GM23338 (cell line): ENCODE results near the gene NUP43.
"Not testable (repeated sequence)": the region's sequence is repeated elsewhere in the genome, so short reads cannot be mapped to it uniquely, and the experiment has no call there.

Experiments used
- EZH2 ChIP-seq: fragments of 200-600 bp; sonication (generic); IDR thresholded peaks from one replicate; pipeline ENCODE4 v1.8.0; 2017; ENCODE audit warnings: antibody characterized with exemption, mild to moderate bottlenecking, low read depth; ENCODE audit not compliant: unreplicated experiment
- POLR2AphosphoS5 ChIP-seq: IDR thresholded peaks from 2 replicates; pipeline ENCODE4 v1.6.1; 2016; ENCODE audit warnings: antibody characterized with exemption, low read depth
- REST ChIP-seq: IDR thresholded peaks from one replicate; pipeline ENCODE4 v1.6.1; 2018; ENCODE audit warnings: antibody characterized with exemption; ENCODE audit not compliant: unreplicated experiment
- TF ChIP-seq, protein P1 (sequence below), 2 experiments: fragments of 200-600 bp in 1 of 2; sonication (generic) in 1 of 2; conservative IDR thresholded peaks; 2 replicates each; pipeline versions ENCODE4 v1.5.1 to v1.6.1; 2016 to 2017; ENCODE audit warnings: antibody characterized with exemption in 2 of 2, low read depth in 2 of 2, mild to moderate bottlenecking in 2 of 2, moderate library complexity in 1 of 2
- TF ChIP-seq, protein P2 (sequence below): IDR thresholded peaks from 2 replicates; pipeline ENCODE4 v1.6.1; 2016; ENCODE audit warnings: antibody characterized with exemption

DNA sequence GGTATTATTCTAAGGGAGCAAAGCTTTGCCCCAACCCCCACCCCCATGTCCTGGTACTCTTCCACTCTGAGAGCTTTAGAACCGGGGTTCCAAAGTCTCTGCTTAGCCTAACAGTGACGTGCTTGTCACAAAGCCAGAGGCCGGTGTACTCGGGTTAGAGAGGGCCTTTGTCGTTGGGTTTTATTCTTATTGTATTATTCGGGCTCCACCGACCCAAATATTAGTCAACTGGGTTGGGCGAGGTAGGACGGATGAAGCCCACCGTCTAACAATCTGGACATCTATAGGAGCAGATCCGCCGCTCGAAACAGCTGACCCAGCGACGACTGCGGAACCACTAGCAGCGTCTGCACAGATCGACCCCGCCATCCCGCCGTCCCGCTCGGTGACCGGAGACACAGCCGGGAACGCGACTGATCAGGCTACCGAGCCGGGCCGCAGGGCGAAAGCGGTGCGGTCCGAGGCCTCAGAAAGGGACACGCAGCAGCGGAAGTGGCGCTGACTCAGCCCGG lies 2.8 kb upstream of the NUP43 start:
- TF ChIP-seq, protein P1, sequence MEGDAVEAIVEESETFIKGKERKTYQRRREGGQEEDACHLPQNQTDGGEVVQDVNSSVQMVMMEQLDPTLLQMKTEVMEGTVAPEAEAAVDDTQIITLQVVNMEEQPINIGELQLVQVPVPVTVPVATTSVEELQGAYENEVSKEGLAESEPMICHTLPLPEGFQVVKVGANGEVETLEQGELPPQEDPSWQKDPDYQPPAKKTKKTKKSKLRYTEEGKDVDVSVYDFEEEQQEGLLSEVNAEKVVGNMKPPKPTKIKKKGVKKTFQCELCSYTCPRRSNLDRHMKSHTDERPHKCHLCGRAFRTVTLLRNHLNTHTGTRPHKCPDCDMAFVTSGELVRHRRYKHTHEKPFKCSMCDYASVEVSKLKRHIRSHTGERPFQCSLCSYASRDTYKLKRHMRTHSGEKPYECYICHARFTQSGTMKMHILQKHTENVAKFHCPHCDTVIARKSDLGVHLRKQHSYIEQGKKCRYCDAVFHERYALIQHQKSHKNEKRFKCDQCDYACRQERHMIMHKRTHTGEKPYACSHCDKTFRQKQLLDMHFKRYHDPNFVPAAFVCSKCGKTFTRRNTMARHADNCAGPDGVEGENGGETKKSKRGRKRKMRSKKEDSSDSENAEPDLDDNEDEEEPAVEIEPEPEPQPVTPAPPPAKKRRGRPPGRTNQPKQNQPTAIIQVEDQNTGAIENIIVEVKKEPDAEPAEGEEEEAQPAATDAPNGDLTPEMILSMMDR (conservative IDR thresholded peaks at IDR 0.05; ENCODE audit: low read depth in 2 of 2): not testable (repeated sequence)
- not testable (repeated sequence) for TF ChIP-seq POLR2AphosphoS5, EZH2, REST
- TF ChIP-seq, protein P2, sequence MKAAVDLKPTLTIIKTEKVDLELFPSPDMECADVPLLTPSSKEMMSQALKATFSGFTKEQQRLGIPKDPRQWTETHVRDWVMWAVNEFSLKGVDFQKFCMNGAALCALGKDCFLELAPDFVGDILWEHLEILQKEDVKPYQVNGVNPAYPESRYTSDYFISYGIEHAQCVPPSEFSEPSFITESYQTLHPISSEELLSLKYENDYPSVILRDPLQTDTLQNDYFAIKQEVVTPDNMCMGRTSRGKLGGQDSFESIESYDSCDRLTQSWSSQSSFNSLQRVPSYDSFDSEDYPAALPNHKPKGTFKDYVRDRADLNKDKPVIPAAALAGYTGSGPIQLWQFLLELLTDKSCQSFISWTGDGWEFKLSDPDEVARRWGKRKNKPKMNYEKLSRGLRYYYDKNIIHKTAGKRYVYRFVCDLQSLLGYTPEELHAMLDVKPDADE: not testable (repeated sequence)
